HG02884 (cell line): ENCODE data around the gene EPHB2.
"Not testable (repeated sequence)": the region's sequence is repeated elsewhere in the genome, so short reads cannot be mapped to it uniquely, and the experiment has no call there.

Source experiments
- ATAC-seq: cut with Tn5 transposase; IDR thresholded peaks from one replicate; pipeline ENCODE4 v1.9.1; 2021; ENCODE audit warnings: mild to moderate bottlenecking, moderate library complexity; ENCODE audit not compliant: unreplicated experiment

EPHB2 gene

GRCh38 chr1:22831729-22832413, 121.2 kb downstream of the EPHB2 start:
- ATAC-seq: no peak

GRCh38 chr1:22832414-22832786, 121.8 kb downstream of the EPHB2 start:
- ATAC-seq: no peak

- ATAC-seq: no peak
These were observed 123.1 kb downstream of the EPHB2 start for GRCh38 chr1:22833699-22834098.

- not testable (repeated sequence) for ATAC-seq
These were observed 123.8 kb downstream of the EPHB2 start for GRCh38 chr1:22834420-22834819.

GRCh38 chr1:22835636-22836319, 125.1 kb downstream of the EPHB2 start:
- no peak for ATAC-seq

GRCh38 chr1:22836850-22837249, 126.2 kb downstream of the EPHB2 start:
- no peak for ATAC-seq

- ATAC-seq: no peak
These were observed 126.7 kb downstream of the EPHB2 start for GRCh38 chr1:22837332-22837731.

GRCh38 chr1:22838965-22839364, 128.3 kb downstream of the EPHB2 start:
- ATAC-seq: no peak

- no peak for ATAC-seq
These were observed 129.2 kb downstream of the EPHB2 start for GRCh38 chr1:22839806-22840205.

GRCh38 chr1:22841142-22841541, 130.5 kb downstream of the EPHB2 start:
- ATAC-seq: no peak

- ATAC-seq: no peak
These were observed 131.2 kb downstream of the EPHB2 start for GRCh38 chr1:22841860-22842281.

- not testable (repeated sequence) for ATAC-seq
These were observed 133.0 kb downstream of the EPHB2 start for GRCh38 chr1:22843441-22844183.

GRCh38 chr1:22844621-22845020, 134.0 kb downstream of the EPHB2 start:
- ATAC-seq: no peak

GRCh38 chr1:22845398-22845935, 134.8 kb downstream of the EPHB2 start:
- ATAC-seq: no peak

GRCh38 chr1:22846458-22846857, 135.8 kb downstream of the EPHB2 start:
- ATAC-seq: no peak

- no peak for ATAC-seq
These were observed 136.6 kb downstream of the EPHB2 start for GRCh38 chr1:22847249-22847648.

- ATAC-seq: no peak
These were observed 137.1 kb downstream of the EPHB2 start for GRCh38 chr1:22847709-22848108.

GRCh38 chr1:22848405-22848804, 137.8 kb downstream of the EPHB2 start:
- ATAC-seq: no peak

- ATAC-seq: no peak
These were observed 139.1 kb downstream of the EPHB2 start for GRCh38 chr1:22849770-22850169.

- no peak for ATAC-seq
These were observed 139.6 kb downstream of the EPHB2 start for GRCh38 chr1:22850281-22850680.

GRCh38 chr1:22850681-22851080, 140.0 kb downstream of the EPHB2 start:
- ATAC-seq: no peak

GRCh38 chr1:22851517-22851916, 140.9 kb downstream of the EPHB2 start:
- ATAC-seq: no peak
